H1 (cell line): ENCODE measurements around the gene SPEM1. TPM values are rescaled to one million over a fixed set of nuclear protein-coding genes. Genes with fewer than 3 reads are reported as not detected.

Source experiments
- CTCF ChIA-PET: fragments of 300-600 bp; sonication (Branson Sonifier 250); formaldehyde crosslinking; loops from one replicate; lab custom pipeline; 2021; ENCODE audit not compliant: partially characterized antibody; lab: Charles Lee
- POLR2A ChIA-PET: fragments of 300-600 bp; sonication (Branson Sonifier 250); formaldehyde crosslinking; loops from one replicate; lab custom pipeline; 2021; ENCODE audit warnings: inconsistent platforms; ENCODE audit not compliant: partially characterized antibody; lab: Charles Lee
- DNase-seq, 2 experiments: peaks; one replicate each; pipeline versions ENCODE4 v3.0.0 to v3.0.0-alpha.2; 2010 to 2022; ENCODE audit warnings: low spot score in 2 of 2, low read depth in 1 of 2, mixed read lengths in 1 of 2
- FAIRE-seq: peaks from 2 replicates; lab custom pipeline; 2011; peaks lifted over from hg19 to GRCh38; lab: Jason Lieb, UNC
- H2AFZ ChIP-seq: 2 replicates; pipeline ENCODE4 v1.8.1; 2012; ENCODE audit warnings: low read length, inconsistent platforms
- H2AK5ac ChIP-seq: 2 replicates; pipeline ENCODE4 v1.6.1; 2013; ENCODE audit warnings: low read depth, low read length
- H2BK120ac ChIP-seq: replicated peaks from 2 replicates; pipeline ENCODE3; 2013; ENCODE audit warnings: low read depth, low read length, inconsistent platforms
- H2BK12ac ChIP-seq: 2 replicates; pipeline ENCODE4 v1.6.1; 2013; ENCODE audit warnings: low read depth, low read length
- H2BK15ac ChIP-seq: 2 replicates; pipeline ENCODE4 v1.6.1; 2013; ENCODE audit warnings: low read length
- H2BK20ac ChIP-seq: 2 replicates; pipeline ENCODE4 v1.6.1; 2013; ENCODE audit warnings: low read length
- H2BK5ac ChIP-seq: 2 replicates; pipeline ENCODE4 v1.6.1; 2013; ENCODE audit warnings: low read depth, low read length
- H3K14ac ChIP-seq: 2 replicates; pipeline ENCODE4 v1.6.1; 2013; ENCODE audit warnings: inconsistent platforms; ENCODE audit not compliant: insufficient read length
- H3K18ac ChIP-seq: 2 replicates; pipeline ENCODE4 v1.6.1; 2013; ENCODE audit warnings: low read length; ENCODE audit errors: extremely low read depth
- H3K23ac ChIP-seq: 2 replicates; pipeline ENCODE4 v1.6.1; 2013; ENCODE audit warnings: inconsistent platforms; ENCODE audit not compliant: insufficient read length
- H3K23me2 ChIP-seq: 2 replicates; pipeline ENCODE4 v1.6.1; 2013; ENCODE audit warnings: low read depth, low read length
- H3K27ac ChIP-seq: 2 replicates; pipeline ENCODE4 v1.6.1; 2011; ENCODE audit warnings: low read depth, low read length, inconsistent platforms
- H3K27me3 ChIP-seq, 4 experiments: replicated peaks in 1 of 4; 1 replicate in 1 of 4; 2 replicates in 3 of 4; pipeline versions ENCODE4 v1.6.1 to v1.8.1; 2011 to 2013; ENCODE audit warnings: low read length in 3 of 4, mild to moderate bottlenecking in 3 of 4, inconsistent platforms in 2 of 4, mixed read lengths in 2 of 4, moderate library complexity in 1 of 4; ENCODE audit not compliant: control insufficient read depth in 3 of 4, insufficient read depth in 3 of 4; ENCODE audit errors: extremely low read depth in 1 of 4
- H3K36me3 ChIP-seq, 4 experiments: 2 replicates each; pipeline versions ENCODE4 v1.6.1 to v1.8.1; 2011 to 2013; ENCODE audit warnings: mild to moderate bottlenecking in 4 of 4, low read length in 3 of 4, moderate library complexity in 2 of 4, control low read depth in 1 of 4, inconsistent platforms in 1 of 4; ENCODE audit not compliant: insufficient read depth in 4 of 4, control insufficient read depth in 2 of 4
- H3K4ac ChIP-seq: replicated peaks from 2 replicates; pipeline ENCODE3; 2013; ENCODE audit warnings: low read length, low read depth, mixed read lengths, inconsistent platforms; ENCODE audit not compliant: insufficient read length
- H3K4me1 ChIP-seq, 4 experiments: replicated peaks in 1 of 4; 1 replicate in 1 of 4; 2 replicates in 3 of 4; pipeline versions ENCODE4 v1.6.1 to v1.8.1; 2011 to 2013; ENCODE audit warnings: low read length in 3 of 4, inconsistent platforms in 2 of 4, mixed read lengths in 1 of 4; ENCODE audit not compliant: insufficient read depth in 4 of 4, control insufficient read depth in 3 of 4
- H3K4me2 ChIP-seq, 2 experiments: 2 replicates each; pipeline versions ENCODE4 v1.6.1 to v1.8.1; 2011 to 2013; ENCODE audit warnings: low read depth in 2 of 2, low read length in 2 of 2, control low read depth in 1 of 2, inconsistent platforms in 1 of 2, mild to moderate bottlenecking in 1 of 2; ENCODE audit not compliant: insufficient read depth in 1 of 2
- H3K4me3 ChIP-seq, 4 experiments: fragments of 200-600, 300-600 bp in 1 of 4; sonication (generic), shearing (Covaris generic), sonication (Bioruptor Twin) in 1 of 4; 2 replicates each; pipeline versions ENCODE4 v1.5.1 to v1.8.1; 2011 to 2016; ENCODE audit warnings: low read length in 4 of 4, low read depth in 3 of 4, control low read depth in 2 of 4, inconsistent platforms in 2 of 4, mild to moderate bottlenecking in 2 of 4, mixed read lengths in 1 of 4, moderate library complexity in 1 of 4; ENCODE audit not compliant: insufficient read depth in 2 of 4; ENCODE audit errors: extremely low read depth in 1 of 4
- H3K56ac ChIP-seq: replicated peaks from 2 replicates; pipeline ENCODE3; 2013; ENCODE audit warnings: low read depth, mild to moderate bottlenecking, mixed read lengths, low read length, inconsistent platforms; ENCODE audit not compliant: insufficient read length
- H3K79me1 ChIP-seq: 2 replicates; pipeline ENCODE4 v1.6.1; 2013; ENCODE audit warnings: low read depth, low read length, control low read depth
- H3K79me2 ChIP-seq, 2 experiments: 2 replicates each; pipeline versions ENCODE4 v1.6.1 to v1.8.1; 2012 to 2013; ENCODE audit warnings: low read length in 2 of 2, mild to moderate bottlenecking in 2 of 2, inconsistent platforms in 1 of 2; ENCODE audit not compliant: insufficient read depth in 2 of 2, control insufficient read depth in 1 of 2
- H3K9ac ChIP-seq, 4 experiments: replicated peaks in 1 of 4; 1 replicate in 1 of 4; 2 replicates in 3 of 4; pipeline versions ENCODE4 v1.6.1 to v1.8.1; 2011 to 2013; ENCODE audit warnings: low read depth in 3 of 4, low read length in 3 of 4, control low read depth in 2 of 4, mild to moderate bottlenecking in 2 of 4, moderate library complexity in 2 of 4, inconsistent platforms in 1 of 4; ENCODE audit errors: extremely low read depth in 1 of 4
- H3K9me3 ChIP-seq, 2 experiments: 2 replicates each; pipeline versions ENCODE4 v1.6.1 to v1.8.1; 2012 to 2013; ENCODE audit warnings: mild to moderate bottlenecking in 2 of 2, moderate library complexity in 2 of 2, control low read depth in 1 of 2, inconsistent platforms in 1 of 2, low read depth in 1 of 2, low read length in 1 of 2, mixed read lengths in 1 of 2; ENCODE audit not compliant: insufficient read depth in 2 of 2
- H4K20me1 ChIP-seq, 2 experiments: replicated peaks in 1 of 2; 2 replicates each; pipeline versions ENCODE3 to v1.8.1; 2011 to 2013; ENCODE audit warnings: inconsistent platforms in 2 of 2, low read length in 2 of 2, mild to moderate bottlenecking in 1 of 2; ENCODE audit not compliant: insufficient read depth in 2 of 2, control insufficient read depth in 1 of 2
- H4K5ac ChIP-seq: 2 replicates; pipeline ENCODE4 v1.6.1; 2013; ENCODE audit warnings: low read length, low read depth, mixed read lengths, inconsistent platforms; ENCODE audit not compliant: insufficient read length
- H4K8ac ChIP-seq: 2 replicates; pipeline ENCODE4 v1.8.0; 2013; ENCODE audit warnings: mild to moderate bottlenecking, moderate library complexity, low read length, inconsistent platforms; ENCODE audit not compliant: insufficient read depth; ENCODE audit errors: extremely low read depth
- H4K91ac ChIP-seq: replicated peaks from 2 replicates; pipeline ENCODE3; 2013; ENCODE audit warnings: low read length, mixed read lengths, inconsistent platforms; ENCODE audit not compliant: insufficient read length
- ASH2L ChIP-seq: fragments of 200-600, 300-600 bp; sonication (generic); IDR thresholded peaks from one replicate; pipeline ENCODE4 v1.7.1; 2017; ENCODE audit warnings: low read length
- BRCA1 ChIP-seq: IDR thresholded peaks from 2 replicates; pipeline ENCODE4 v1.6.1; 2012; ENCODE audit warnings: low read depth, low read length, improper control_type of control experiment
- CREB1 ChIP-seq: IDR thresholded peaks from 2 replicates; pipeline ENCODE4 v1.6.1; 2012; ENCODE audit warnings: inconsistent platforms
- EP300 ChIP-seq, 2 experiments: IDR thresholded peaks; 1 replicate in 1 of 2; 2 replicates in 1 of 2; pipeline ENCODE4 v1.6.1; 2011 to 2012; ENCODE audit warnings: low read depth in 2 of 2, low read length in 2 of 2, mild to moderate bottlenecking in 2 of 2, borderline replicate concordance in 1 of 2, inconsistent platforms in 1 of 2, moderate library complexity in 1 of 2
- HDAC2 ChIP-seq, 2 experiments: fragments of 300-600 bp in 1 of 2; sonication (generic) in 1 of 2; IDR thresholded peaks; 2 replicates each; pipeline ENCODE4 v1.6.1; 2011 to 2012; ENCODE audit warnings: low read depth in 2 of 2, low read length in 2 of 2, mild to moderate bottlenecking in 2 of 2, moderate library complexity in 2 of 2, borderline replicate concordance in 1 of 2, inconsistent platforms in 1 of 2
- PHF8 ChIP-seq: fragments of 200-600 bp; sonication (generic); conservative IDR thresholded peaks from 2 replicates; pipeline ENCODE4 v1.7.1; 2012; ENCODE audit warnings: low read depth, mild to moderate bottlenecking, inconsistent platforms, low read length, moderate library complexity
- POLR2A ChIP-seq, 2 experiments: IDR thresholded peaks; 1 replicate in 1 of 2; 2 replicates in 1 of 2; pipeline ENCODE4 v1.6.1; 2011; ENCODE audit warnings: low read depth in 2 of 2, low read length in 2 of 2, mild to moderate bottlenecking in 2 of 2; ENCODE audit errors: control extremely low read depth in 1 of 2
- POLR2AphosphoS5 ChIP-seq: IDR thresholded peaks from 2 replicates; pipeline ENCODE4 v1.6.1; 2011; ENCODE audit warnings: low read depth, low read length
- POU5F1 ChIP-seq: IDR thresholded peaks from 2 replicates; pipeline ENCODE4 v1.6.1; 2011; ENCODE audit warnings: low read depth, mild to moderate bottlenecking, low read length, moderate library complexity
- RXRA ChIP-seq: IDR thresholded peaks from 2 replicates; pipeline ENCODE4 v1.6.1; 2011; ENCODE audit warnings: low read depth, mild to moderate bottlenecking, low read length, moderate library complexity; ENCODE audit not compliant: insufficient read depth
- SIN3A ChIP-seq, 2 experiments: IDR thresholded peaks in 1 of 2; conservative IDR thresholded peaks in 1 of 2; 2 replicates each; pipeline ENCODE4 v1.6.1; 2011 to 2012; ENCODE audit warnings: low read length in 2 of 2, improper control_type of control experiment in 1 of 2, low read depth in 1 of 2, mild to moderate bottlenecking in 1 of 2
- SIRT6 ChIP-seq: IDR thresholded peaks from one replicate; pipeline ENCODE4 v1.7.1; 2012; ENCODE audit warnings: low read length, inconsistent platforms
- SP1 ChIP-seq: IDR thresholded peaks from 2 replicates; pipeline ENCODE4 v1.6.1; 2011; ENCODE audit warnings: low read depth, low read length
- YY1 ChIP-seq: IDR thresholded peaks from 2 replicates; pipeline ENCODE4 v1.6.1; 2011; ENCODE audit warnings: low read depth, mild to moderate bottlenecking, low read length
- WGBS, 2 experiments: shearing (Covaris generic) in 1 of 2; methylation state at CpG; one replicate each; pipeline versions ENCODE4 v1.1.6 to v1.1.7; 2013 to 2015; ENCODE audit warnings: low lambda C conversion rate in 2 of 2, mixed read lengths in 2 of 2, inconsistent platforms in 1 of 2, low coverage in 1 of 2, missing lambda C conversion rate in 1 of 2; ENCODE audit not compliant: insufficient replicate concordance in 2 of 2, insufficient coverage in 1 of 2, insufficient read length in 1 of 2; ENCODE audit errors: extremely low coverage in 1 of 2, missing lambda C conversion rate in 1 of 2; 5-methylcytosine and 5-hydroxymethylcytosine counted together
- polyA plus RNA-seq, 7 experiments: library from polyadenylated mRNA; depleted of rRNA in 3 of 7; stranded (reverse) in 5 of 7; unstranded in 2 of 7; fragments of >200 nt in 5 of 7; fragments of 200-250 nt in 2 of 7; gene quantifications; 1 replicate in 5 of 7; 2 replicates in 1 of 7; 4 replicates in 1 of 7; pipeline versions ENCODE4 v1.2.1 to v1.2.3, GENCODE V29; 2011 to 2013; ENCODE audit warnings: missing spikeins in 2 of 7, mixed read lengths in 2 of 7
- total RNA-seq: library from RNA; stranded (reverse); fragmentation: NEBNext Ultra II Directional; extraction: Animal tissue kit (Norgen Biotek cat#: 25700); gene quantifications from 2 replicates; pipeline ENCODE4 v1.2.1, GENCODE V29; 2021
- TF ChIP-seq, protein P1 (sequence below): IDR thresholded peaks from 2 replicates; pipeline ENCODE4 v1.6.1; 2012; ENCODE audit warnings: inconsistent platforms

SPEM1 gene
- total and polyA plus RNA-seq, 2 of the 8 experiments (the other 6 are each of a cell fraction or from before 2014, with no cell fraction given): not detected

DNA sequence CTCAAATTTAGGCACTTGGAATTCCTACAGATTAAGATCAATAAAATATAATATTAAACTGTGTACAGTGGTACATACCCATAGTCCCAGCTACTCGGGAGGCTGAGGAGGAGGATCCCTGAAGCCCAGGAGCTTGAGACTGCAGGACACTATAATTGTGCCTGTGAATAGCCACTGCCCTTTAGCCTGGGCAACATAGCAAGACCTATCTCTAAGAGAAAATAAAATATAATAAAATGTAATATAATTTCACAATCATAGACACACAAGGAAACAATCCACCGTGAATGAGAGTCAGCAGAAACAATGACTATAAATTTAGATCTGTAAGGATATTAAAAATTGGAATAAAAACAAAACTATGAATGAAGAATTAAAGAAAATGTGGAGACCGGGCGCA lies 49.3 kb upstream of the SPEM1 start:
- Histone ChIP-seq H3K56ac (no peak overlapping the region), H3K18ac (no peak overlapping the region), H3K4me1 (peaks cover 0 to 11% (median 4%) of the 10 kb centered on the region in 4 experiments; a peak in 5 of 7 replicates), H2AK5ac (no peak overlapping the region), H3K4me3 (no peak overlapping the region), H4K5ac (no peak overlapping the region), H3K9ac (no peak overlapping the region), H3K4me2 (no peak overlapping the region), H3K14ac (no peak overlapping the region), H3K27me3 (no peaks in the 10 kb centered on the region), H3K36me3 (no peaks in the 10 kb centered on the region), H2AFZ (no peak overlapping the region), H4K8ac (no peak overlapping the region), H4K20me1 (no peaks in the 10 kb centered on the region), H2BK15ac (no peak overlapping the region), H2BK20ac (no peak overlapping the region), H3K9me3 (no peaks in the 10 kb centered on the region), H4K91ac (no peak overlapping the region), H3K23me2 (no peaks in the 10 kb centered on the region), H3K79me1 (no peaks in the 10 kb centered on the region), H2BK120ac (no peak overlapping the region), H3K4ac (no peak overlapping the region), H3K79me2 (no peaks in the 10 kb centered on the region), H3K27ac (no peak overlapping the region), H3K23ac (no peak overlapping the region), H2BK12ac (no peak overlapping the region), H2BK5ac (no peak overlapping the region)
- ChIA-PET POLR2A (interaction anchor here (1.1 kb wide), 2 partner anchors 10 to 12 kb away, joined by 3 to 4 read pairs; no protein-coding TSS in a partner anchor), CTCF (interaction anchor here (0.7 to 2.5 kb wide), 8 partner anchors 10 to 190 kb away, joined by 3 to 9 read pairs (median 4); no protein-coding TSS in a partner anchor)
- WGBS, 2 experiments: 92% methylated on average over 4 of the region's 4 CpGs; no CpG with 5 or more reads in 1 of the 2 experiments
- FAIRE-seq: no peak
- DNase-seq: no peak
- no peak for TF ChIP-seq POU5F1
- no peak for TF ChIP-seq CREB1
- TF ChIP-seq SIN3A (conservative IDR thresholded peaks at IDR 0.05 in 1 of 2, IDR thresholded peaks at IDR 0.05 in 1 of 2; ENCODE audit: low read depth in 1 of 2, low read length in 2 of 2): no peak
- TF ChIP-seq PHF8: no peak
- TF ChIP-seq POLR2AphosphoS5: no peak
- TF ChIP-seq SP1: no peak
- no peak for TF ChIP-seq SIRT6
- TF ChIP-seq POLR2A (IDR thresholded peaks at IDR 0.05; ENCODE audit: control extremely low read depth in 1 of 2, low read depth in 2 of 2, low read length in 2 of 2): no peak
- TF ChIP-seq RXRA: no peak
- no peak for TF ChIP-seq BRCA1
- TF ChIP-seq EP300 (IDR thresholded peaks at IDR 0.05; ENCODE audit: borderline replicate concordance in 1 of 2, low read depth in 2 of 2, low read length in 2 of 2): no peak
- TF ChIP-seq ASH2L: no peak
- TF ChIP-seq, protein P1, sequence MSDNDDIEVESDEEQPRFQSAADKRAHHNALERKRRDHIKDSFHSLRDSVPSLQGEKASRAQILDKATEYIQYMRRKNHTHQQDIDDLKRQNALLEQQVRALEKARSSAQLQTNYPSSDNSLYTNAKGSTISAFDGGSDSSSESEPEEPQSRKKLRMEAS: no peak
- no peak for TF ChIP-seq HDAC2 (IDR thresholded peaks at IDR 0.05; ENCODE audit: borderline replicate concordance in 1 of 2, low read depth in 2 of 2, low read length in 2 of 2)
- no peak for TF ChIP-seq YY1
